Stimulated activated CD4-positive, alpha-beta T cell treated with anti-CD3 and anti-CD28 coated beads, TNF-alpha, amount 100 ng/mL, for 1 hour (primary cell): Measurements from ENCODE around the gene NPEPL1.

Experiments
- DNase-seq, 3 donors: peaks; one replicate each; pipeline ENCODE4 v3.0.0-alpha.2; 2020; ENCODE audit warnings: low read depth in 3 of 3, low spot score in 1 of 3

NPEPL1 gene

GRCh38 chr20:58682656-58683531 lies 9.7 kb upstream of the NPEPL1 start:
- DNase-seq = no peak

DNA sequence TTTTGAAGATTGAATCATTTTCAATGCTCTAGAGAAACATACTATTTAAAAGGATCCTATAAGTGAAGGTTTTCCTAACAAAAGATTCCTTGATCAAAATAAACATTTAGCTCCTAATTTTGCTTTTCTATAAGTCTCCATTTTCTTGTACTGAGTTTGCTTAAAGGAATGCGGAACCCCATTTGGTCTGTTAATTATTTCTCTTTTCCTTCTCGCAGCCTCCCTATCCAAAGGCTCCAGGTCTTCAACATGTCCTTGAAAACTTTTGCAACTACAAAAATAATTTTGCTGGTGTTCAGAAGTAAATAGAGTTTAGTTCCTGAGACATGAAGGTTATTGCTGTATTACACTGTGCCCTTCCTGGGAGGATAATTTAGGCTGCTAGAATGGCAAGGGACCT lies 8.3 kb upstream of the NPEPL1 start:
- DNase-seq = no peak

- DNase-seq = no peak
Observed at GRCh38 chr20:58685988-58686387, 6.6 kb upstream of the NPEPL1 start.

- DNase-seq = no peak
Observed at GRCh38 chr20:58688414-58688813, 4.2 kb upstream of the NPEPL1 start.

DNA sequence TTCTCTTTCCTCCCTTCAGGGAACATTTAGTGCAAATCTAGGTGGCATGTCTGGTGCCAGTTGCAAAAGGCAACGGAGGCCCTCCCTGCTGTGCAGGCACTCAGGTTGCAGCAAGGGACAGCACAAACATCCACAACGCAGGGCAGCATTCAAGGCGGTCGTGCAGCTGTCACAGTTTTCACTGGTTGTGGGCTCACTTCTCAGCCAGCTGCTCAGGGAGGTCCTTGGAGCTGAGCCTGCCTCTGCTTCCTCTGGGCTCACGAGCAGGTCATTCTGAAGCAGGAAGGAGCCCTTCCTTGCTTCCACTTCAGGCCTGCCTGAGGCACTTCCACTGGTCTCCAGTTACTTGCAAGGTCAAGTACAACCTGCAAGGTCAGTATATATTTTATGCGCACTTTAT lies 3.8 kb upstream of the NPEPL1 start:
- DNase-seq = no peak

DNA sequence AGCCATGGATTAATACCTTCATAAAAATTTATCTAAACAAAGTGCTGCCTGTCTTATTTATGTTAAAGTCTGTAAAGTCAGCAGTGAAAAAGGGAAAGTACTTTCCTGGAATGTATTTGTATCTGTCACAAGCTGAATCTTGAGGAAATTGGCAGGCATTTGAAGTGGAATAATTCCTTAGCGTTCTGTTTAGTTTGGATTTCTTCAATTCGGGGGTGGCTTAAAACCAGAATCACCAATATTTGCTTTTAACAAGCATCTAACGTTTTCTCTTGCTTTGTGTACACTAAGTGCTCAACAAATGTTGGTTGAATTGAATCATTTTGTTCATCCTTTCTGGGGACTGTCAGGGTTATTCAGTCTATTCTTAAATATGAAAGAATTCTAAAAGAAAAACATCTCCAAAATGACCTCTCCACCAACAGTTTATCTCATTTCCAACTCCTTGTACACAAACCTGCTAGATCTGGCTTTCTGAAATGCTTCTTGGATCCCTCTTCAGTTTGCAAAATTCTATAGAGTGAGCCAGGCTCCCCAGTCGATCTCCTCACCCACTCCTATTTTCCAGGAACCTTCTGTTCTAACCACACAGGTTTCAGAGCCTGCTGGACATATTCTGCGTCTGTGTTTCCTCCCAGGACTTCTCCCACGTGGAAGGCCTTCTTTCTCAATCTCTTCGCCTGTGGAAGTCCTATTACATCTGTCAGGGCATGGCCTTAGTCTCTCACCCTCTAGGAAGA lies 2.0 kb upstream of the NPEPL1 start:
- DNase-seq = no peak

DNA sequence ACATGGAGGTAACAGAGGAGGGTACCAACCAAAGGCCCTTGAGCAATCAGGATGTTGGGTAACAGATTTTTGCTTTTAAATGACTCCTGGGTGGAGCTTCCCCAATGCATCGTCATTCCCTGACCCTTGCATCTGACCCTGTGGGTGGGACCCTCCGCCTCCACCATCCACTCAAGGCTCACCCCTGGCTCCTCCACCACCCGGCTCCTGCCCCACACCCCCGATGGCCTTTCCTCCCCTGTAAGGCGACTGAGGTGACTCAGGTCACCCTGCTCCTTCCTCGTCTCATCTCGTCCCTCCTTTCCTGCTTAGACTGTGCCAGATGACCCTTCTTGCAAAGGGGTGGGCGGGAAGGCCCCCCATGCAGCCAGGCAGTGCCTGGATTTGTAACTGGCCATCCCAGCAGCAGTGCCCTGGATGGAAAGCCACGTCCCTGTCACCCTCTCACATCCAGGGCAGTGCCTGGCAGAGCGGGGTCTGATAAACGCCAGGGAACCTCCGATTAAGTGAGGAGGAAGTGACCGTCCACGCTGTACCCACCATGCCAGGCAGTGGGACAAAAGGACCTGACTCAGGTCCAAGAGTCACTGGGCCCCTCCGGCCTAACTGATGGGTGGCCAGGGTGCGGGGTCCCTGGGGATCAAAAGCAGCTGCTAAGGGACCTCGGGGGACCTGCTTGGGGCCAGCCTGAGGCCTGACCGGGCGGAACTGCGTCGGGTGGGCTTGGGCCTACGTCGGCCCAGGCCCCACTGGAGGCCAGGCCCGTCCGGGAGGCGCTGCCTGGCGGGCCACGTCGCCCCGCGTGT lies 624 bp upstream of the NPEPL1 start:
- DNase-seq = peak in 1 of 3 donors; percentile 14

DNA sequence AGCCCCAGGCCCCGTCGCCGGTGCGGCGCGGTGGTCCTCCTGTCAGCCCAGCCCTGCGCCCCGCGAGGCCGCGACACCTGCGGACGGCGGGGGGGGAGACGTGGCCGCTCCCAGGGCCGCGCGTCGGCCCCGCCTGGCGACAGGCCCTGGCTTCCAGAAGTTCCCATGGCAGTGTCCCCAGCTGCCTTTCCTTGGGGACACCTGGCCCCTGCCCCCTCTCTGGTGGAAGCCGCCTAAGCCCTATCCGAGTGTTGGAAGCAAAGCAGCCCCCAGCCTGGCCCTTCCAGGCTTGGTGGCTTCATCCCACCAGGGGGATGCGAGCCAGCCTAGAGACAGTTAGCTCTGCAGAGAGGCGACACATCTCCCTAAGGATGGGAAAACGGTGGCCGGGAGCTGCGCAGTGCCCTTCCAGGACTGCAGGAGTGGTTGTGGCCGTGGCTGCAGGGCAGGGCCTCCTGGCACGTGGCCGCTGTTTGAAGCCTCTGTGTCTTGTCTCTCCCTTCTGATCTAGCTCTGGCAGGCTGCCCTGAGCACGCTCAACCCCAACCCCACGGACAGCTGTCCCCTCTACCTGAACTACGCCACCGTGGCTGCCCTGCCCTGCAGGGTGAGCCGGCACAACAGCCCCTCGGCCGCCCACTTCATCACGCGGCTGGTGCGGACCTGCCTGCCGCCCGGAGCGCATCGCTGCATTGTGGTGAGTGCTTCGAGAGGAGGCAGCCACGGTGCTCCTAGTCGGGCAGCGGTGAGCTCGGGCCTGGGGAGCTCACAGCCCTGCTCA lies 816 bp downstream of the NPEPL1 start:
- DNase-seq = no peak

GRCh38 chr20:58694241-58695083 lies 1.9 kb downstream of the NPEPL1 start:
- DNase-seq = no peak

GRCh38 chr20:58695084-58695722 lies 2.6 kb downstream of the NPEPL1 start:
- no peak for DNase-seq

DNA sequence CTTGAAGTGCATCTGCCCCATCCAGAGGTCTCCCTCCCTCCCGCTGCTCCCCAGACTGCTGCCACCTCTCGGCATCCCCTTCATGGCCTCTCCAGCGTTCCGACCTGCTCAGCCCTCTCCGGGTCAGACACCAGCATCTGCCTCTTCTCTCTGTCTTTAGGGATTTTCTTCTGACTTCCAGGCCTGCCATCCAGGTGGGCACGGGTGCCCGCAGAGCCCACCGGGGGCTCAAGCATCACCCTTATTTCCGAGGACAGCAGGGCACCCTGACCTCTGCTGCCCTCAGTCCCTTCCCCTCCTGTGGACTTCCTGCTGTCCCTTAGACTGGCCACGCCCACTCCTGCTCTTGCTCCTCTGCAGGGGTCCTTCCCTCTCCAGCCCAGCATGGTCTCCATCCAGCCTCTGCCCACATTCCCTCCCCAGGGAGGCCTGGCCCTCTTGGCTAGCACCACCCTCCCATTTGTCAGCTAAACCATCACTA lies 3.3 kb downstream of the NPEPL1 start:
- no peak for DNase-seq

- no peak for DNase-seq
Observed at GRCh38 chr20:58696411-58696961, 3.9 kb downstream of the NPEPL1 start.

DNA sequence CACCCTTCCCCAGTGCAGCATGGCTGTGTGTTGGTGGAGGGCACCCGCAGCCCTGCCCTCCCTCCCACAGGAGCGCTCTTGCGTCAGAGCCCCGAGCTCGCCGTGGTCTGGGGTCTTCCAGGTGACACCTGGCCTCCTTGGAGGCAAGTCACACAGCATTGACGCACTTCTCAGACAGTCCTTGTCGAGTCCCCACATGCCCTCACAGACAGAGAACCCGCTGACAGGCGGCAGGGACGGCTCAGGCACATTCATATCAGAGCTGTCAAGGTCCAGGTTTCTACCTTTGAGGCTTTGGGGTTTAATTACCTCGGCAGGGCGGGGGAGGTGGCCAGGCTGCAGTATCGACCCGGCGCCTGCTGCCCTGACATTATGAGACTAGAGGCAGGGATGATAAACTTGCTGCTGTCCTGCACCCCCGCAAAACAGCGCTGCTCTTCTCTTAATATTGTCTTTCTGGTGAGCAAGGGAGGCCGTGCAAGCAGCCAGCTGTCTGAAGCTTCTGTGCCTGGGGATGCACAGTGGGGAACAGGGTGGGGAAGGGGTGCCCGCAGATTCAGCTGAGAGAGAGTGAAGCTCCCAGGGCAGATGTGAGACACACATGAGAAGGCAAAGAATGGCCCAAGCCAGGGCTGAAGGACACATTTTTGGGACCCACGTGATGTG lies 4.7 kb downstream of the NPEPL1 start:
- no peak for DNase-seq

- no peak for DNase-seq
Observed at GRCh38 chr20:58697867-58698703, 5.5 kb downstream of the NPEPL1 start.

DNA sequence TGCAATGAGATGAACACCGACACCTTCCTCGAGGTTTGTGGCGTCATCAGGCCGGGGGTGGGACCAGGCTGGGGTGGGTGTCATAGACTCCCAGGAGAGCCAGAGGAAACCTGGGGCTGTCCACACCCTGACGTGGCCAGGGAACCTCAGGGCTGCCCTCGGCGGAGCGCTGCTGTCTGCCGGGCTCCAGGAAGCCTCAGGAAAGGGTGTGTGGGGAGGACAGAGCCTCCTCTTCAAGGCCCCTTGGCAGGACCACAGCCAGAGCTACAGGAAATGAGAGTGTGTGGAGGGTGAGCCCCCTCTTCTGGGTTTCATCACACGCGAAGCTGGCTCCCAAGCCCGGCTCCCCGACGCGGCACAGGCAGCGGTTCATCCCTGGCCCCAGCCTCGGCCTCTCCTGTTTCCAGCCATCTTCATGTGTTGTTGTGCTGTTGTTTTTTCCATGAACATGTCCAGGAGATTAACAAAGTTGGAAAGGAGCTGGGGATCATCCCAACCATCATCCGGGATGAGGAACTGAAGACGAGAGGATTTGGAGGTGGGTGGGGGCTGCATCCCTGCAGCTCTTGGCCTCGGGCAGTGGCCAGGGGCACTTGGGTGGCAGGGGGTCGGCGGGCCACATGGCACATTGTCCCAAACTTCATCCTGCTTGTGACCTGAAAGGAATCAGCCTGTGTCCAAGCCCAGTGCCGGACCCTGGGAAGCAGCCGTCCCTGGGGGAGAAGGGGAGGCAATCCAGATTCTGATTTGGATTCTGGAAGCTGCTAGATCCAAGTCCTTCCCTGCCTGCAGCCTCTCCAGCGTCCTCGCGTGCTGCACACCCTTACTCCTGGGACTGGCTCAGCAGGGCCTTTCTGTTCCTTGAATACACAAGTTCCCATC lies 6.4 kb downstream of the NPEPL1 start:
- no peak for DNase-seq

- no peak for DNase-seq
Observed at GRCh38 chr20:58699623-58700107, 7.1 kb downstream of the NPEPL1 start.
